ENCODE results near the gene EIF4E2. TPM values are rescaled to one million over a fixed set of nuclear protein-coding genes. Genes with fewer than 3 reads are reported as not detected.

Gene EIF4E2
- total RNA-seq, 1 experiment from 2014 or later, result 97.8 TPM

DNA sequence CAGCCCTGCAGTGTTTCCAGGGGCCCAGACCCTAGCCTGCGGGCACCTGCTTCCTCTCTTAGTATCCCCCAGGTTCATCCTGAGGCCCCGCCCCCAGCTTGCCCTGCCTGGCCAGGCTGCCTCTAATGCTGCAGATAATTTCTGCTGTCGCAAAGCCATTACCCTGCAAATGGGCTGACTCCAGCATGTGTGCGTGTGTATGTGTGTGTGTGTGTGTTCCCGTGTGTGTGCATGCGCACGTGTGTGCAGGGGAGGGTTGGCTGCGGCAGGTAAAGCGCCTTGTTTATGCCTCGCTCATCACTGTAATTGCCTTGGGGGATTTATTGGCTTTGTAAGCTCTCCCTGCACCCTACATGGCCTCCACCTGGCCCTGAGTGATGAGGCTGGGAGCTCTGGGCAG lies 37.9 kb upstream of the EIF4E2 start:
- H3K9me3 Mint-ChIP-seq, result no peaks in the 10 kb centered on the region
- H3K4me3 Mint-ChIP-seq, result no peak overlapping the region
- H3K4me1 Mint-ChIP-seq, result peaks cover 7% of the 10 kb centered on the region; the same call in 1 of the 2 replicates
- H3K27ac Mint-ChIP-seq, result no peak overlapping the region
- no peak for DNase-seq (ENCODE audit: low spot score)
- CTCF ChIA-PET, result interaction anchor here (0.8 to 6.9 kb wide), 6 partner anchors 10 to 147 kb away, joined by 3 to 73 read pairs (median 4); partner anchors contain the start of gene PRSS56
- peak; percentile 20; the same call in 1 of the 2 replicates for ATAC-seq
- no peaks in the 10 kb centered on the region for H3K36me3 Mint-ChIP-seq
- no peaks in the 10 kb centered on the region; the same call in 1 of the 2 replicates for H3K27me3 Mint-ChIP-seq (ENCODE audit: low read depth)
- TF ChIP-seq ATF6 (CRISPR knock-in tag; IDR thresholded peaks at IDR 0.05) (no peak), JAZF1 (CRISPR knock-in tag; IDR thresholded peaks at IDR 0.05) (no peak), PREB (CRISPR knock-in tag; IDR thresholded peaks at IDR 0.05; ENCODE audit: borderline replicate concordance) (no peak), SMAD4 (CRISPR knock-in tag; IDR thresholded peaks at IDR 0.05) (no peak), NR3C1 (CRISPR knock-in tag; conservative IDR thresholded peaks at IDR 0.05; ENCODE audit: low read depth) (no peak), ZNF671 (CRISPR knock-in tag; IDR thresholded peaks at IDR 0.05) (no peak), RELA (CRISPR knock-in tag; IDR thresholded peaks at IDR 0.05; ENCODE audit: borderline replicate concordance) (no peak), GABPB1 (CRISPR knock-in tag; IDR thresholded peaks at IDR 0.05) (no peak), CREM (CRISPR knock-in tag; IDR thresholded peaks at IDR 0.05) (no peak), ZNF423 (CRISPR knock-in tag; IDR thresholded peaks at IDR 0.05) (no peak), CBFB (CRISPR knock-in tag; IDR thresholded peaks at IDR 0.05; ENCODE audit: low read depth) (no peak)
- TF ChIP-seq, protein P1, sequence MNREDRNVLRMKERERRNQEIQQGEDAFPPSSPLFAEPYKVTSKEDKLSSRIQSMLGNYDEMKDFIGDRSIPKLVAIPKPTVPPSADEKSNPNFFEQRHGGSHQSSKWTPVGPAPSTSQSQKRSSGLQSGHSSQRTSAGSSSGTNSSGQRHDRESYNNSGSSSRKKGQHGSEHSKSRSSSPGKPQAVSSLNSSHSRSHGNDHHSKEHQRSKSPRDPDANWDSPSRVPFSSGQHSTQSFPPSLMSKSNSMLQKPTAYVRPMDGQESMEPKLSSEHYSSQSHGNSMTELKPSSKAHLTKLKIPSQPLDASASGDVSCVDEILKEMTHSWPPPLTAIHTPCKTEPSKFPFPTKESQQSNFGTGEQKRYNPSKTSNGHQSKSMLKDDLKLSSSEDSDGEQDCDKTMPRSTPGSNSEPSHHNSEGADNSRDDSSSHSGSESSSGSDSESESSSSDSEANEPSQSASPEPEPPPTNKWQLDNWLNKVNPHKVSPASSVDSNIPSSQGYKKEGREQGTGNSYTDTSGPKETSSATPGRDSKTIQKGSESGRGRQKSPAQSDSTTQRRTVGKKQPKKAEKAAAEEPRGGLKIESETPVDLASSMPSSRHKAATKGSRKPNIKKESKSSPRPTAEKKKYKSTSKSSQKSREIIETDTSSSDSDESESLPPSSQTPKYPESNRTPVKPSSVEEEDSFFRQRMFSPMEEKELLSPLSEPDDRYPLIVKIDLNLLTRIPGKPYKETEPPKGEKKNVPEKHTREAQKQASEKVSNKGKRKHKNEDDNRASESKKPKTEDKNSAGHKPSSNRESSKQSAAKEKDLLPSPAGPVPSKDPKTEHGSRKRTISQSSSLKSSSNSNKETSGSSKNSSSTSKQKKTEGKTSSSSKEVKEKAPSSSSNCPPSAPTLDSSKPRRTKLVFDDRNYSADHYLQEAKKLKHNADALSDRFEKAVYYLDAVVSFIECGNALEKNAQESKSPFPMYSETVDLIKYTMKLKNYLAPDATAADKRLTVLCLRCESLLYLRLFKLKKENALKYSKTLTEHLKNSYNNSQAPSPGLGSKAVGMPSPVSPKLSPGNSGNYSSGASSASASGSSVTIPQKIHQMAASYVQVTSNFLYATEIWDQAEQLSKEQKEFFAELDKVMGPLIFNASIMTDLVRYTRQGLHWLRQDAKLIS (CRISPR knock-in tag; IDR thresholded peaks at IDR 0.05; ENCODE audit: borderline replicate concordance), result no peak
- TF ChIP-seq, protein P2, sequence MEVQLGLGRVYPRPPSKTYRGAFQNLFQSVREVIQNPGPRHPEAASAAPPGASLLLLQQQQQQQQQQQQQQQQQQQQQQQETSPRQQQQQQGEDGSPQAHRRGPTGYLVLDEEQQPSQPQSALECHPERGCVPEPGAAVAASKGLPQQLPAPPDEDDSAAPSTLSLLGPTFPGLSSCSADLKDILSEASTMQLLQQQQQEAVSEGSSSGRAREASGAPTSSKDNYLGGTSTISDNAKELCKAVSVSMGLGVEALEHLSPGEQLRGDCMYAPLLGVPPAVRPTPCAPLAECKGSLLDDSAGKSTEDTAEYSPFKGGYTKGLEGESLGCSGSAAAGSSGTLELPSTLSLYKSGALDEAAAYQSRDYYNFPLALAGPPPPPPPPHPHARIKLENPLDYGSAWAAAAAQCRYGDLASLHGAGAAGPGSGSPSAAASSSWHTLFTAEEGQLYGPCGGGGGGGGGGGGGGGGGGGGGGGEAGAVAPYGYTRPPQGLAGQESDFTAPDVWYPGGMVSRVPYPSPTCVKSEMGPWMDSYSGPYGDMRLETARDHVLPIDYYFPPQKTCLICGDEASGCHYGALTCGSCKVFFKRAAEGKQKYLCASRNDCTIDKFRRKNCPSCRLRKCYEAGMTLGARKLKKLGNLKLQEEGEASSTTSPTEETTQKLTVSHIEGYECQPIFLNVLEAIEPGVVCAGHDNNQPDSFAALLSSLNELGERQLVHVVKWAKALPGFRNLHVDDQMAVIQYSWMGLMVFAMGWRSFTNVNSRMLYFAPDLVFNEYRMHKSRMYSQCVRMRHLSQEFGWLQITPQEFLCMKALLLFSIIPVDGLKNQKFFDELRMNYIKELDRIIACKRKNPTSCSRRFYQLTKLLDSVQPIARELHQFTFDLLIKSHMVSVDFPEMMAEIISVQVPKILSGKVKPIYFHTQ (CRISPR knock-in tag; IDR thresholded peaks at IDR 0.05), result no peak
- TF ChIP-seq, protein P3, sequence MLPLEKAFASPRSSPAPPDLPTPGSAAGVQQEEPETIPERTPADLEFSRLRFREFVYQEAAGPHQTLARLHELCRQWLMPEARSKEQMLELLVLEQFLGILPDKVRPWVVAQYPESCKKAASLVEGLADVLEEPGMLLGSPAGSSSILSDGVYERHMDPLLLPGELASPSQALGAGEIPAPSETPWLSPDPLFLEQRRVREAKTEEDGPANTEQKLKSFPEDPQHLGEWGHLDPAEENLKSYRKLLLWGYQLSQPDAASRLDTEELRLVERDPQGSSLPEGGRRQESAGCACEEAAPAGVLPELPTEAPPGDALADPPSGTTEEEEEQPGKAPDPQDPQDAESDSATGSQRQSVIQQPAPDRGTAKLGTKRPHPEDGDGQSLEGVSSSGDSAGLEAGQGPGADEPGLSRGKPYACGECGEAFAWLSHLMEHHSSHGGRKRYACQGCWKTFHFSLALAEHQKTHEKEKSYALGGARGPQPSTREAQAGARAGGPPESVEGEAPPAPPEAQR (CRISPR knock-in tag; IDR thresholded peaks at IDR 0.05), result no peak
- TF ChIP-seq, protein P4, sequence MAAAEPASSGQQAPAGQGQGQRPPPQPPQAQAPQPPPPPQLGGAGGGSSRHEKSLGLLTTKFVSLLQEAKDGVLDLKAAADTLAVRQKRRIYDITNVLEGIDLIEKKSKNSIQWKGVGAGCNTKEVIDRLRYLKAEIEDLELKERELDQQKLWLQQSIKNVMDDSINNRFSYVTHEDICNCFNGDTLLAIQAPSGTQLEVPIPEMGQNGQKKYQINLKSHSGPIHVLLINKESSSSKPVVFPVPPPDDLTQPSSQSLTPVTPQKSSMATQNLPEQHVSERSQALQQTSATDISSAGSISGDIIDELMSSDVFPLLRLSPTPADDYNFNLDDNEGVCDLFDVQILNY (CRISPR knock-in tag; IDR thresholded peaks at IDR 0.05), result no peak
- POLR2A ChIA-PET, result no interaction called here

Measured in WTC11 (cell line).